GM18502 (cell line): Measurements from ENCODE around the gene MARCOL.

Experiments
- ATAC-seq: cut with Tn5 transposase; IDR thresholded peaks from one replicate; pipeline ENCODE4 v1.9.1; 2021; ENCODE audit warnings: mild to moderate bottlenecking; ENCODE audit not compliant: unreplicated experiment, poor library complexity

Gene MARCOL

GRCh38 chr5:148238418-148238794 lies at the start of gene MARCOL:
Gene MARCOL, plus strand, starts transcription at chr5:148238525. Its CDS starts 73 bp downstream, at chr5:148238598.
- ATAC-seq = no peak

GRCh38 chr5:148191010-148191409 lies 47.3 kb upstream of the MARCOL start:
- ATAC-seq = no peak

GRCh38 chr5:148193202-148193601 lies 45.1 kb upstream of the MARCOL start:
- no peak for ATAC-seq

GRCh38 chr5:148201151-148201550 lies 37.2 kb upstream of the MARCOL start:
- no peak for ATAC-seq

- no peak for ATAC-seq
Measured at GRCh38 chr5:148202531-148203203, 35.7 kb upstream of the MARCOL start, which contains the start of gene SPINK6. Gene SPINK6, plus strand, starts transcription at chr5:148203042. Its CDS starts 55 bp downstream, at chr5:148203097.

GRCh38 chr5:148205044-148205806 lies 33.1 kb upstream of the MARCOL start:
- ATAC-seq = no peak

GRCh38 chr5:148205865-148206264 lies 32.5 kb upstream of the MARCOL start:
- no peak for ATAC-seq

- no peak for ATAC-seq
Measured at GRCh38 chr5:148206620-148207019, 31.7 kb upstream of the MARCOL start.

- no peak for ATAC-seq
Measured at GRCh38 chr5:148208226-148208625, 30.1 kb upstream of the MARCOL start.

GRCh38 chr5:148209151-148209770 lies 29.1 kb upstream of the MARCOL start:
- ATAC-seq = no peak

- ATAC-seq = no peak
Measured at GRCh38 chr5:148214665-148215185, 23.6 kb upstream of the MARCOL start.

- ATAC-seq = no peak
Measured at GRCh38 chr5:148221508-148221907, 16.8 kb upstream of the MARCOL start.

- ATAC-seq = no peak
Measured at GRCh38 chr5:148224117-148224742, 14.1 kb upstream of the MARCOL start.

- no peak for ATAC-seq
Measured at GRCh38 chr5:148228392-148228984, 9.8 kb upstream of the MARCOL start.

GRCh38 chr5:148229840-148230239 lies 8.5 kb upstream of the MARCOL start:
- ATAC-seq = no peak

GRCh38 chr5:148230240-148230639 lies 8.1 kb upstream of the MARCOL start:
- no peak for ATAC-seq

- ATAC-seq = no peak
Measured at GRCh38 chr5:148237785-148238417, 424 bp upstream of the MARCOL start.

- ATAC-seq = no peak
Measured at GRCh38 chr5:148248894-148249293, 10.6 kb downstream of the MARCOL start.

GRCh38 chr5:148255456-148255855 lies 17.1 kb downstream of the MARCOL start:
- no peak for ATAC-seq

GRCh38 chr5:148259288-148259687 lies 21.0 kb downstream of the MARCOL start:
- no peak for ATAC-seq
